Mesenchymal stem cell (in vitro differentiated cells and primary cell): Measurements from ENCODE around the gene CIAO2B.

ENCODE experiments used
- DNase-seq: peaks from one replicate; pipeline ENCODE4 v3.0.0-alpha.2; 2013
- H2AFZ ChIP-seq: one replicate; pipeline ENCODE4 v1.6.1; 2013; ENCODE audit warnings: low read depth, mild to moderate bottlenecking, control low read depth, inconsistent platforms, low read length, moderate library complexity
- H2AK5ac ChIP-seq: 2 replicates; pipeline ENCODE4 v1.6.1; 2013; ENCODE audit warnings: low read length, moderate library complexity, mild to moderate bottlenecking, inconsistent platforms; ENCODE audit not compliant: severe bottlenecking
- H2BK120ac ChIP-seq: one replicate; pipeline ENCODE4 v1.6.1; 2013; ENCODE audit warnings: low read depth, mild to moderate bottlenecking, inconsistent platforms, low read length, moderate library complexity
- H2BK12ac ChIP-seq, 2 experiments: one replicate each; pipeline ENCODE4 v1.6.1; 2013; ENCODE audit warnings: inconsistent platforms in 2 of 2, low read length in 2 of 2, mild to moderate bottlenecking in 2 of 2, moderate library complexity in 2 of 2, control low read depth in 1 of 2
- H2BK15ac ChIP-seq: one replicate; pipeline ENCODE4 v1.6.1; 2013; ENCODE audit warnings: mild to moderate bottlenecking, low read depth, inconsistent platforms; ENCODE audit not compliant: poor library complexity, severe bottlenecking
- H2BK5ac ChIP-seq: 2 replicates; pipeline ENCODE4 v1.6.1; 2013; ENCODE audit warnings: low read depth, mild to moderate bottlenecking, low read length, control low read depth, inconsistent platforms; ENCODE audit not compliant: poor library complexity, severe bottlenecking
- H3K14ac ChIP-seq, 2 experiments: one replicate each; pipeline ENCODE4 v1.6.1; 2013; ENCODE audit warnings: inconsistent platforms in 2 of 2, low read length in 2 of 2, control low read depth in 1 of 2, mild to moderate bottlenecking in 1 of 2, moderate library complexity in 1 of 2
- H3K18ac ChIP-seq, 2 experiments: one replicate each; pipeline ENCODE4 v1.6.1; 2013; ENCODE audit warnings: inconsistent platforms in 2 of 2, low read length in 2 of 2, control low read depth in 1 of 2, low read depth in 1 of 2, mild to moderate bottlenecking in 1 of 2
- H3K23ac ChIP-seq, 2 experiments: one replicate each; pipeline ENCODE4 v1.6.1; 2013; ENCODE audit warnings: inconsistent platforms in 2 of 2, low read length in 2 of 2, mild to moderate bottlenecking in 2 of 2, moderate library complexity in 2 of 2, control low read depth in 1 of 2
- H3K27ac ChIP-seq: 2 replicates; pipeline ENCODE4 v1.5.1; 2013; ENCODE audit warnings: mild to moderate bottlenecking, moderate library complexity, low read length, control low read depth, inconsistent platforms; ENCODE audit not compliant: poor library complexity, severe bottlenecking
- H3K27me3 ChIP-seq, 2 experiments: 2 replicates each; pipeline versions ENCODE4 v1.6.1 to v1.7.0; 2013; ENCODE audit warnings: low read length in 2 of 2, mild to moderate bottlenecking in 2 of 2, moderate library complexity in 2 of 2, control low read depth in 1 of 2, inconsistent platforms in 1 of 2; ENCODE audit not compliant: control insufficient read depth in 1 of 2, insufficient read depth in 1 of 2
- H3K36me3 ChIP-seq, 2 experiments: 2 replicates each; pipeline versions ENCODE4 v1.6.1 to v1.7.0; 2013; ENCODE audit warnings: low read length in 2 of 2, control low read depth in 1 of 2, inconsistent platforms in 1 of 2, low read depth in 1 of 2, mild to moderate bottlenecking in 1 of 2; ENCODE audit not compliant: insufficient read depth in 2 of 2, control insufficient read depth in 1 of 2
- H3K4ac ChIP-seq, 2 experiments: one replicate each; pipeline ENCODE4 v1.6.1; 2013; ENCODE audit warnings: inconsistent platforms in 2 of 2, low read length in 2 of 2, mild to moderate bottlenecking in 2 of 2, moderate library complexity in 2 of 2, control low read depth in 1 of 2, low read depth in 1 of 2
- H3K4me1 ChIP-seq: 2 replicates; pipeline ENCODE4 v1.6.1; 2013; ENCODE audit warnings: low read depth, low read length, control low read depth; ENCODE audit not compliant: control insufficient read depth, insufficient read depth
- H3K4me2 ChIP-seq: 2 replicates; pipeline ENCODE4 v1.6.1; 2013; ENCODE audit warnings: low read length, mild to moderate bottlenecking, inconsistent platforms; ENCODE audit not compliant: poor library complexity, severe bottlenecking
- H3K4me3 ChIP-seq, 2 experiments: 2 replicates each; pipeline versions ENCODE4 v1.5.1 to v1.7.0; 2013; ENCODE audit warnings: low read length in 2 of 2, mild to moderate bottlenecking in 2 of 2, control low read depth in 1 of 2, low read depth in 1 of 2; ENCODE audit not compliant: insufficient read depth in 1 of 2
- H3K79me1 ChIP-seq: replicated peaks from 2 replicates; pipeline ENCODE4 v1.6.1; 2013; ENCODE audit warnings: mild to moderate bottlenecking, control low read depth, low read length, inconsistent platforms; ENCODE audit not compliant: poor library complexity, severe bottlenecking
- H3K9ac ChIP-seq: 2 replicates; pipeline ENCODE4 v1.7.0; 2013; ENCODE audit warnings: mild to moderate bottlenecking, low read length, moderate library complexity
- H3K9me3 ChIP-seq: 2 replicates; pipeline ENCODE4 v1.7.0; 2013; ENCODE audit warnings: mild to moderate bottlenecking, low read length; ENCODE audit not compliant: control insufficient read depth
- H4K8ac ChIP-seq: one replicate; pipeline ENCODE4 v1.6.1; 2013; ENCODE audit warnings: inconsistent platforms, mild to moderate bottlenecking, low read length, moderate library complexity
- H4K91ac ChIP-seq: one replicate; pipeline ENCODE4 v1.6.1; 2013; ENCODE audit warnings: mild to moderate bottlenecking, low read length, inconsistent platforms
- WGBS: methylation state at CpG from one replicate; pipeline ENCODE4 v1.1.7; 2013; ENCODE audit warnings: mixed read lengths; 5-methylcytosine and 5-hydroxymethylcytosine counted together

CIAO2B gene

DNA sequence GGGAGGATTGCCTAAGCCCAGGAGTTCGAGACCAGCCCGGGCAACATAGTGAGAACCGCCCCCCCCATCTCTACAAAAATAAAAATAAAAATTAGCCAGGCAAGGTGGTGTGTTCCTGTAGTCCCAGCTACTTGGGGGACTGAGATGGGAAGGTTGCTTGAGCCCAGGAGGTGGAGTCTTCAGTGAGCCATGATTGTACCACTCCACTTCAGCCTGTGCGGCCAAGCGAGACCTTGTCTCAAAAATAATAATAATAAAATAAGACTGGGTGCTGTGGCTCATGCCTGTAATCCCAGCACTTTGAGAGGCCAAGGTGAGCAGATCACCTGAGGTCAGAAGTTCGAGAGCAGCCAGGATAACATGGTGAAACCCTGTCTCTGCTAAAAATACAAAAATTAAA, 42.4 kb downstream of the CIAO2B start:
- no peaks in the 10 kb centered on the region for H3K27me3 ChIP-seq
- no peak for DNase-seq
- peaks cover 7% of the 10 kb centered on the region for H3K4me1 ChIP-seq
- H3K36me3 ChIP-seq: peaks cover 10 to 15% of the 10 kb centered on the region in 2 experiments
- H3K4me3 ChIP-seq: no peak overlapping the region
- H2BK15ac ChIP-seq: no peak overlapping the region
- H3K27ac ChIP-seq: no peak overlapping the region
- no peak overlapping the region for H2BK12ac ChIP-seq
- no peak overlapping the region for H2BK5ac ChIP-seq
- H3K79me1 ChIP-seq: peaks cover 17% of the 10 kb centered on the region
- no peak overlapping the region for H4K91ac ChIP-seq
- H2AFZ ChIP-seq: no peak overlapping the region
- no peak overlapping the region for H3K23ac ChIP-seq
- H3K18ac ChIP-seq: no peak overlapping the region
- no peak overlapping the region for H4K8ac ChIP-seq
- no peak overlapping the region for H3K9ac ChIP-seq
- no peak overlapping the region for H3K4me2 ChIP-seq
- H3K14ac ChIP-seq: no peak overlapping the region
- no peak overlapping the region for H2BK120ac ChIP-seq
- WGBS: 83% methylated on average over 1 of the region's 6 CpGs
- H3K4ac ChIP-seq: no peak overlapping the region
- H3K9me3 ChIP-seq: no peaks in the 10 kb centered on the region
- H2AK5ac ChIP-seq: no peak overlapping the region

DNA sequence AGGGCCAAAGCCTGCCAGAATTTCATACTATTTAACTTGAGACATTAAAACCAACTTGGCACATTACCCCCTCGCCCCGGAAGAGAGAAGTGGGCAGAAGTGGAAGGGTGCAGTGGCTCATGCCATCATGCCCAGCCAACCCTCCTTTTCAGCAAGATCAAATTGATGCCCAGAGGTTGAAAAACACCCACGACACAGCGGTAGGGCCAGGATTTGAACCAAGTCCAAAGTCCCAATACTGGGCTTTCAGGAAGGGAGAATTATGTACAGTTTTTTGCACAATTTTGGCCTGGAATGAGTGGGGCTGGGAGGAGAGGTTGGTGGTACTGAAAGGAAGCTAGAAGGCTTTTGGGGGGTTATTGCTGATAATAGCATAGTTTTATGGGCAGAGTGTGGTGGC, 42.8 kb downstream of the CIAO2B start:
- Histone ChIP-seq H3K23ac (no peak overlapping the region), H3K9ac (no peak overlapping the region), H3K9me3 (no peaks in the 10 kb centered on the region), H2BK5ac (no peak overlapping the region), H3K4me2 (no peak overlapping the region), H3K27ac (no peak overlapping the region), H2AFZ (no peak overlapping the region), H3K4ac (no peak overlapping the region), H3K79me1 (peaks cover 21% of the 10 kb centered on the region), H3K4me3 (no peak overlapping the region), H2AK5ac (no peak overlapping the region), H3K36me3 (peaks cover 10 to 19% of the 10 kb centered on the region in 2 experiments), H3K4me1 (peaks cover 7% of the 10 kb centered on the region), H2BK120ac (no peak overlapping the region), H4K8ac (no peak overlapping the region), H3K14ac (no peak overlapping the region), H3K27me3 (no peaks in the 10 kb centered on the region), H2BK15ac (no peak overlapping the region), H4K91ac (no peak overlapping the region), H2BK12ac (no peak overlapping the region), H3K18ac (no peak overlapping the region)
- no peak for DNase-seq
- WGBS: 100% methylated on average over 4 of the region's 4 CpGs

DNA sequence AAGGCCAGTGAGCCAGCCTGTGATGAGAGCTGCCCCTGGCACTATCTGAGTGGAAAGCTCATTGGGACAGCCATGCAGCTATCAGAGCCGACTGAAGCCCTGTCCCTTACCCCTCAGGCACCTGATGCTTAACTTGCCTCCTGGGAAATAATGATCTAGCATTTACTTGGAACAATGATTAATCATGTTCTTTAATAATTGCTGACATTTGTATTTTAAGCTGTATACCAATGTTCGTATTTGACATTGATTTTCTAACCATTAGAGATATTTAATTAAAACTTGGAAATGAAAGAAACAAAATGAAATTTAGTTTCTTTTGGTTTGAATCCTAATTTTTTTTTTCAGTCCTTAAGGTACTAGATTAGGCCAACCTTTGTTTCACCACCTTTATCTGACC, 43.4 kb downstream of the CIAO2B start:
- Histone ChIP-seq H3K9ac (no peak overlapping the region), H3K4me2 (no peak overlapping the region), H4K91ac (no peak overlapping the region), H3K18ac (no peak overlapping the region), H3K23ac (no peak overlapping the region), H3K27ac (no peak overlapping the region), H2BK120ac (no peak overlapping the region), H3K27me3 (no peaks in the 10 kb centered on the region), H2BK12ac (no peak overlapping the region), H3K79me1 (peaks cover 21% of the 10 kb centered on the region), H3K4ac (no peak overlapping the region), H2AK5ac (no peak overlapping the region), H3K9me3 (no peaks in the 10 kb centered on the region), H3K36me3 (peaks cover 10 to 25% of the 10 kb centered on the region in 2 experiments), H3K14ac (no peak overlapping the region), H4K8ac (no peak overlapping the region), H2BK15ac (no peak overlapping the region), H3K4me1 (peaks cover 7% of the 10 kb centered on the region), H3K4me3 (no peak overlapping the region), H2AFZ (no peak overlapping the region), H2BK5ac (no peak overlapping the region)
- WGBS: 100% methylated on average over 1 of the region's 2 CpGs
- DNase-seq: no peak

DNA sequence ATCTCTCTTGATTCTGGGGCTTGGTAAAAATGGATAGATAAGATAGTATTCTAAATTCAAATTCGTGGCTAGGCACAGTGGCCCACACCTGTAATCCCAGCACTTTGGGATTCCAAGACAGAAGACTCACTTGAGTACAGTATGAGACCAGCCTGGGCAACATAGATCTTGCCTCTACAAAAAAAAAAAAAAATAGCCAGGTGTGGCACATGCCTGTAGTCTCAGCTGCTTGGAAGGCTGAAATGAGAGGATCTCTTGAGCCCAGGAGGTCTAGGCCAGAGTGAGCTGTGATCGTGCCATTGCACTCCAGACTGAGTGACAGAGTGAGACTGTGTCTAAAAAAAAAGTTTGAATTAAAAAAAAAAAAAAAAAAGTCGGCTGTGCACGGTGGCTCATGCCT, 44.6 kb downstream of the CIAO2B start:
- H3K4ac ChIP-seq: no peak overlapping the region
- no peak overlapping the region for H3K23ac ChIP-seq
- no peak overlapping the region for H4K91ac ChIP-seq
- WGBS: 100% methylated on average over 2 of the region's 4 CpGs
- no peak overlapping the region for H2BK120ac ChIP-seq
- no peak overlapping the region for H2BK5ac ChIP-seq
- H3K4me1 ChIP-seq: peaks cover 8% of the 10 kb centered on the region
- H3K4me3 ChIP-seq: no peak overlapping the region
- H2AK5ac ChIP-seq: no peak overlapping the region
- no peak overlapping the region for H2BK12ac ChIP-seq
- H2AFZ ChIP-seq: no peak overlapping the region
- peaks cover 21 to 37% of the 10 kb centered on the region in 2 experiments for H3K36me3 ChIP-seq
- no peak overlapping the region for H2BK15ac ChIP-seq
- no peaks in the 10 kb centered on the region for H3K9me3 ChIP-seq
- H3K79me1 ChIP-seq: peaks cover 28% of the 10 kb centered on the region
- H3K4me2 ChIP-seq: no peak overlapping the region
- no peak overlapping the region for H3K27ac ChIP-seq
- no peak overlapping the region for H3K9ac ChIP-seq
- no peak overlapping the region for H3K14ac ChIP-seq
- no peak for DNase-seq
- H4K8ac ChIP-seq: no peak overlapping the region
- H3K27me3 ChIP-seq: no peaks in the 10 kb centered on the region
- H3K18ac ChIP-seq: no peak overlapping the region
